ENCODE data around the gene NGFR. TPM values are rescaled to one million over a fixed set of nuclear protein-coding genes. Genes with fewer than 3 reads are reported as not detected.

Gene NGFR
- total RNA-seq, 4 donors from 2014 or later: 1.8 to 47.9 (median 9.9) TPM

DNA sequence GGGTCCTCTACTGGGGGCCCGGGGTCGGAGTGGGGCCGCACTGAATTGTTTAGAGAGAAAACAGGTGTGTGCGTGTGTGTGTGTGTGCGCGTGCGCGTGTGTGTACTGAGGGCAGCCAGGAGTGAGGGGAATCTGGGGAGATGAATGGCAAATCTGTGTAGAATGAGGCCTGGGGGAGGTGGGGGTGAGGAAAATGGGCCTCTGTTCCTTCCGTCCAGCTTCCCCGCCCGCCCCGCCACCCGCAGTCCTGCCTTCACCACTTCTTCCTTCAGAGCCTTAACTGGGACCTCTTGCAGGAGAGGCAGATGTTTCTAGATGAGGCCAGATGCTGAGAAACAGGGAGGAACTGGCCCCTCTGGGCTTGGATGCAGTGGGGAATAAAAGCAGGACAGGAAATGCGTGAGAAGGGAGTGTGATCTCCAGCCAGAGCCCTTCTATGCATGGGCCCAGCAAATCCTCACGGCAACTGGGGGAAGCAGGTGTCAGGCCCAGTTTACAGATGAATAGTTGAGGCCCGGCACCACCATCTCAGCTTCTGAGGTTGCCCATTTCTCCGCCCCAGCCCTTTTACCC is 29.7 kb upstream of the NGFR start:
- Histone ChIP-seq H3K4me3 (no peak overlapping the region), H3K36me3 (no peaks in the 10 kb centered on the region), H3K27me3 (no peaks in the 10 kb centered on the region), H3K4me1 (no peaks in the 10 kb centered on the region), H3K9me3 (no peaks in the 10 kb centered on the region), H3K27ac (no peak overlapping the region)
- intact Hi-C loops (cut with DNase I; ENCODE audit: low total_unique reads): no loop called here
- no peak for DNase-seq
- TF ChIP-seq POLR2A (IDR thresholded peaks at IDR 0.05): no peak
- TF ChIP-seq, protein P1, sequence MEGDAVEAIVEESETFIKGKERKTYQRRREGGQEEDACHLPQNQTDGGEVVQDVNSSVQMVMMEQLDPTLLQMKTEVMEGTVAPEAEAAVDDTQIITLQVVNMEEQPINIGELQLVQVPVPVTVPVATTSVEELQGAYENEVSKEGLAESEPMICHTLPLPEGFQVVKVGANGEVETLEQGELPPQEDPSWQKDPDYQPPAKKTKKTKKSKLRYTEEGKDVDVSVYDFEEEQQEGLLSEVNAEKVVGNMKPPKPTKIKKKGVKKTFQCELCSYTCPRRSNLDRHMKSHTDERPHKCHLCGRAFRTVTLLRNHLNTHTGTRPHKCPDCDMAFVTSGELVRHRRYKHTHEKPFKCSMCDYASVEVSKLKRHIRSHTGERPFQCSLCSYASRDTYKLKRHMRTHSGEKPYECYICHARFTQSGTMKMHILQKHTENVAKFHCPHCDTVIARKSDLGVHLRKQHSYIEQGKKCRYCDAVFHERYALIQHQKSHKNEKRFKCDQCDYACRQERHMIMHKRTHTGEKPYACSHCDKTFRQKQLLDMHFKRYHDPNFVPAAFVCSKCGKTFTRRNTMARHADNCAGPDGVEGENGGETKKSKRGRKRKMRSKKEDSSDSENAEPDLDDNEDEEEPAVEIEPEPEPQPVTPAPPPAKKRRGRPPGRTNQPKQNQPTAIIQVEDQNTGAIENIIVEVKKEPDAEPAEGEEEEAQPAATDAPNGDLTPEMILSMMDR (IDR thresholded peaks at IDR 0.05): no peak

DNA sequence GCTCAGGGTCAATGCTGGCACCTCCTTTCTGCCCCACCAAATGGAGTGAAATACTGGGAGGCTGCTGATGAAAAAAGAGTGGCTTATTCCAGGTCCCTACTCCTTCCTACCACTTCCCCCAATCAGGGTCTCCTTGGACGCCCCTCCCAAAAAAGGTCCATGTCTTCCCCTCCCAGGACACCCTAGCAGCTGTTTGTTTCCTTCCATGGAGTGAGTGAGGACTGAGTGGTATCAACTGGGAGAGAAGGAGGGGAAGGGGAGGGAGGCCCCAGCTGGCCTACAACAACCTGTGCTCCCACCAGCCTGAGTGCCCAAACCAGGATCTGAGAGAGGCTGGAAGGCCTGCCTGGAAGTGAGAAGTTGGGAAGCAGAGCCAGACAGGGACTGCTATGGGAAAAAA is 28.7 kb upstream of the NGFR start:
- intact Hi-C loops (cut with DNase I; ENCODE audit: low total_unique reads): no loop called here
- DNase-seq: no peak
- TF ChIP-seq, protein P1 (IDR thresholded peaks at IDR 0.05): no peak
- no peak for TF ChIP-seq POLR2A (IDR thresholded peaks at IDR 0.05)
- Histone ChIP-seq H3K4me1 (no peaks in the 10 kb centered on the region), H3K27me3 (no peaks in the 10 kb centered on the region), H3K27ac (no peak overlapping the region), H3K9me3 (no peaks in the 10 kb centered on the region), H3K36me3 (no peaks in the 10 kb centered on the region), H3K4me3 (no peak overlapping the region)

DNA sequence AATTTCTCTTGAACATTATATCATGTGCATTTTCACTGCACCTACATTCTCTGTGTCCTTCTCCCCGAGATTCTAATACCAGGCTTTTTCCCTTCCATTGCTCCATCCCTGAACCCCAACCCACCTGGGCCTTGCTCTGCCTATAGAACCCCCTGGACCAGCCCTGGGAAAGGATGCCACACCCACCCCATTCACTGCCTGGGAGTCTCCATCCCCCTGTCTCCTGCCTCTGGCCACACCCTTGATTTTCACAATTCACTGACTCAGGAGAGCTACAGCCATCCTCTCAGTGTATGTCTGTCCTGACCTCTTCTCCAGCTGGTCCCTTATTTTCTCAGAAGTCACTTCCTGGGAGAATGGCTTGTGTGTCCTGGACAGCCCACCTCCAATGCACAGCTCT is 27.9 kb upstream of the NGFR start:
- no peak overlapping the region for H3K27ac ChIP-seq
- TF ChIP-seq POLR2A (IDR thresholded peaks at IDR 0.05): no peak
- TF ChIP-seq, protein P1 (IDR thresholded peaks at IDR 0.05): no peak
- H3K9me3 ChIP-seq: no peaks in the 10 kb centered on the region
- no peaks in the 10 kb centered on the region for H3K36me3 ChIP-seq
- no peaks in the 10 kb centered on the region for H3K4me1 ChIP-seq
- intact Hi-C loops (cut with DNase I; ENCODE audit: low total_unique reads): no loop called here
- H3K27me3 ChIP-seq: no peaks in the 10 kb centered on the region
- DNase-seq: no peak
- H3K4me3 ChIP-seq: no peak overlapping the region

DNA sequence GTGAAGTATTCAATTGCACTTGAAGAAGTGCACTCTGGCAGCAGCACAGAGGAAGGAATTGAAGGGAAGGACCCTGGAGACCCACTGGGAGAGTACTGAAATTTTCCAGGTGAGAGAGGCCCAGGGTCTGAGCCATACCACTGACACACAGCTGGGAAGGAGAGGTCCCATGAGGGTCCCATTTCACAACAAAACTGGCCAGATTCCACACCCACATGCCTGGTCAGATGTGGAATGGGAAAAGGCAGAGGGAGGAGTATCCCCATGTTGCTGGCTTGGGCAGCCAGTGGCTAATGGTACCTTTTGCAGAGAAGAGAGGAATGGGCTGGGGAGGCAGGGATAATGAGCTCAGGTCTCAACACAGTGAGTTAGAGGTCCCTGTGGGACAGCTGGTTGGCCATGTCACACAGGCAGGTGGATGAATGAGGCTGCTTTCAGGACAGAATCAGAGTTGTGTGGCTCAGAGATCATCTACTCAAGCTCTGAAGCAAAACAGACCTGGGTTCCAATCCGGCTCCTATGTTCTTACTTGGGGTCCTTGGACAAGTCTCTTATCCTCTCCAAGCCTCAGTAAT is 26.2 kb upstream of the NGFR start:
- DNase-seq: peak in 1 of 2 donors; percentile 23
- H3K4me1 ChIP-seq: no peaks in the 10 kb centered on the region
- H3K27ac ChIP-seq: no peak overlapping the region
- TF ChIP-seq POLR2A (IDR thresholded peaks at IDR 0.05): no peak
- TF ChIP-seq, protein P1 (IDR thresholded peaks at IDR 0.05): no peak
- no peaks in the 10 kb centered on the region for H3K36me3 ChIP-seq
- intact Hi-C loops (cut with DNase I; ENCODE audit: low total_unique reads): no loop called here
- H3K9me3 ChIP-seq: no peaks in the 10 kb centered on the region
- no peak overlapping the region for H3K4me3 ChIP-seq
- H3K27me3 ChIP-seq: no peaks in the 10 kb centered on the region

DNA sequence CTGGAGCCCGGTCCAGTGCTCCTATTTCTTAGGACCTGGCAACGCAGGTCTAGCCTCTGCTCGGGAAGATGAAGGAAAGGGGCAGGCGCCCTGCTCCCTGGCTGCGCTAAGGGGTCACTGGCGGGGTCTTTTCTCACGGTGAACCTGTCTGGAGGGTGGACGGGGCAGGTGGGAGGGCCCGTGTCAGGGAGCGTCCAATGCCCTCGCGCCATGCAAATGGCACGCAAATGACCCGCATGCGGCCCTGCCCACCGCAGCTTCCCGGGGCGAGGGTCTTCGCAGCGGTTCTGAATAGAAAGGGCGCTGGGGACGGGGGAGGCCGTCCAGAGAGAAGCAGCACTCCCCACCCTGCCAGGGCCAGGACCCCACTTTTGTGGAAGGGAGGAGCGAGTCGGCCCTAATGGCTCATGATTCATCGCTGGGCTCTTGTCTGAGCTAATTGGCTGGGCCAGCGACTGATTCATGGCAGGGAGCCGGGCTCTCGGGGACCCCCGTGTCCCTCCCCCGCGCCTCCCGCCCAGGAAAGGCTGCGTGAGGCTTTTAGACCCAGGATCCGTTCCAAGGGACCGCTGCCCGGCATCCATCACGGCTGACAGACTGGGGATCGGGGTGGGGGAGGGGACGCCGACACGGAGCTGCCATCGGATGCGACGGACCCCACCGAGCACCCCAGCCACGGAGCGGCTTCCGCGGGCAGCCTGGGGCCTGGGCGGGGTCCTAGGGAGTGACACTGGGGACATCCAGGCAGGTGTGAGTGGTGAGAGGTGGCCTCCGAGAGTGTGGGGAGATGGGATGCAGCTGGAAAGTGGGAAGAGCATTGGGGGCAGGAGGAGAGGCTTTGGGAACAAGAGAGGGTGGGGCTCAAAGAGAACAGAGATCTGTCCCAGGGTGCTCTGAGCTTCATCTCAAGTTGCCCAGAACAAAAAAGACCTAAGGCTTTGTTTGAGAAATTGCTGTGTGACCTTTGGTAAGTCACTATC is 25.0 kb upstream of the NGFR start:
- H3K9me3 ChIP-seq: no peaks in the 10 kb centered on the region
- H3K4me1 ChIP-seq: no peaks in the 10 kb centered on the region
- H3K27me3 ChIP-seq: no peaks in the 10 kb centered on the region
- intact Hi-C loops (cut with DNase I; ENCODE audit: low total_unique reads): no loop called here
- H3K36me3 ChIP-seq: no peaks in the 10 kb centered on the region
- TF ChIP-seq, protein P1 (IDR thresholded peaks at IDR 0.05): no peak
- TF ChIP-seq POLR2A (IDR thresholded peaks at IDR 0.05): no peak
- DNase-seq: peak in 1 of 2 donors; percentile 61
- H3K4me3 ChIP-seq: peak overlapping the region; percentile 7 to 10
- H3K27ac ChIP-seq: no peak overlapping the region
